Kidney (tissue), 14 donors: Measurements from ENCODE around the gene GPC6. TPM values are rescaled to one million over a fixed set of nuclear protein-coding genes. Genes with fewer than 3 reads are reported as not detected.

Experiments
- DNase-seq, 5 donors: peaks; one replicate each; pipeline ENCODE4 v3.0.0-alpha.2; 2013 to 2020
- FAIRE-seq: peaks from 2 replicates; lab custom pipeline; 2012; peaks lifted over from hg19 to GRCh38; lab: Jason Lieb, UNC
- H3K27ac ChIP-seq, 2 donors: one replicate each; pipeline ENCODE4 v1.7.0; 2013; ENCODE audit warnings: low read depth in 2 of 2, low read length in 2 of 2, inconsistent platforms in 1 of 2
- H3K27me3 ChIP-seq: one replicate; pipeline ENCODE4 v1.7.1; 2013; ENCODE audit warnings: low read length, inconsistent platforms; ENCODE audit not compliant: control insufficient read depth, insufficient read depth
- H3K36me3 ChIP-seq, 3 donors: one replicate each; pipeline versions ENCODE4 v1.7.0 to v1.7.1; 2013; ENCODE audit warnings: low read length in 3 of 3, control low read depth in 1 of 3, inconsistent platforms in 1 of 3; ENCODE audit not compliant: insufficient read depth in 3 of 3, control insufficient read depth in 2 of 3
- H3K4me1 ChIP-seq, 3 donors: one replicate each; pipeline versions ENCODE4 v1.7.0 to v1.7.1; 2013; ENCODE audit warnings: low read length in 3 of 3, inconsistent platforms in 1 of 3, low read depth in 1 of 3; ENCODE audit not compliant: control insufficient read depth in 2 of 3, insufficient read depth in 2 of 3
- H3K4me3 ChIP-seq, 3 donors: one replicate each; pipeline versions ENCODE4 v1.7.0 to v1.8.1; 2013; ENCODE audit warnings: low read length in 3 of 3, control low read depth in 1 of 3, inconsistent platforms in 1 of 3
- H3K9ac ChIP-seq, 3 donors: one replicate each; pipeline versions ENCODE4 v1.7.0 to v1.7.1; 2013; ENCODE audit warnings: low read length in 3 of 3, control low read depth in 1 of 3, inconsistent platforms in 1 of 3
- H3K9me3 ChIP-seq, 3 donors: one replicate each; pipeline versions ENCODE4 v1.7.0 to v1.7.1; 2013; ENCODE audit warnings: low read length in 3 of 3, control low read depth in 1 of 3, inconsistent platforms in 1 of 3; ENCODE audit not compliant: control insufficient read depth in 2 of 3, insufficient read depth in 1 of 3
- CTCF ChIP-seq: IDR thresholded peaks from 3 replicates; pipeline ENCODE4 v1.5.1; 2012; ENCODE audit warnings: mild to moderate bottlenecking, moderate library complexity, borderline replicate concordance; ENCODE audit not compliant: insufficient read depth; ENCODE audit errors: extremely low read depth
- intact Hi-C: fragments of 100-400 bp; cut with DNase I; formaldehyde crosslinking; loops from one replicate; pipeline ENCODE4 v1.11.1; 2022
- polyA plus RNA-seq: library from polyadenylated mRNA; stranded (reverse); fragments of 350-450 nt; fragmentation: Illumina TruSeq; extraction: RNeasy Lipid Tissue Mini Kit (QIAGEN cat#74804); gene quantifications from one replicate; pipeline ENCODE4 v1.2.3, GENCODE V29; 2014; ENCODE audit warnings: low read depth, low replicate concordance; ENCODE audit not compliant: insufficient read depth
- total RNA-seq: library from RNA; stranded (reverse); fragmentation: NEBNext Ultra II Directional; extraction: Animal tissue kit (Norgen Biotek cat#: 25700); gene quantifications from one replicate; pipeline ENCODE4 v1.2.1, GENCODE V29; 2021
- donor health status: control.
- donor health status: control.
- donor health status: control.
- donor health status: control.
- donor health status: control.
- donor health status: DM: yes; HTN: yes; CAD: no.
- donor health status: Normal renal cell carcinoma (clear cell type).

The GPC6 gene
- total and polyA plus RNA-seq, 2 donors from 2014 or later: 6.2 to 15.5 TPM

GRCh38 chr13:94033098-94033497 lies 806.5 kb downstream of the GPC6 start:
- Histone ChIP-seq H3K9me3 (no peaks in the 10 kb centered on the region), H3K27me3 (no peaks in the 10 kb centered on the region), H3K27ac (no peak overlapping the region), H3K36me3 (no peaks in the 10 kb centered on the region), H3K4me3 (no peak overlapping the region), H3K4me1 (no peaks in the 10 kb centered on the region), H3K9ac (no peak overlapping the region)
- intact Hi-C loops: no loop called here
- TF ChIP-seq CTCF: no peak
- DNase-seq (no peak), FAIRE-seq (no peak)

DNA sequence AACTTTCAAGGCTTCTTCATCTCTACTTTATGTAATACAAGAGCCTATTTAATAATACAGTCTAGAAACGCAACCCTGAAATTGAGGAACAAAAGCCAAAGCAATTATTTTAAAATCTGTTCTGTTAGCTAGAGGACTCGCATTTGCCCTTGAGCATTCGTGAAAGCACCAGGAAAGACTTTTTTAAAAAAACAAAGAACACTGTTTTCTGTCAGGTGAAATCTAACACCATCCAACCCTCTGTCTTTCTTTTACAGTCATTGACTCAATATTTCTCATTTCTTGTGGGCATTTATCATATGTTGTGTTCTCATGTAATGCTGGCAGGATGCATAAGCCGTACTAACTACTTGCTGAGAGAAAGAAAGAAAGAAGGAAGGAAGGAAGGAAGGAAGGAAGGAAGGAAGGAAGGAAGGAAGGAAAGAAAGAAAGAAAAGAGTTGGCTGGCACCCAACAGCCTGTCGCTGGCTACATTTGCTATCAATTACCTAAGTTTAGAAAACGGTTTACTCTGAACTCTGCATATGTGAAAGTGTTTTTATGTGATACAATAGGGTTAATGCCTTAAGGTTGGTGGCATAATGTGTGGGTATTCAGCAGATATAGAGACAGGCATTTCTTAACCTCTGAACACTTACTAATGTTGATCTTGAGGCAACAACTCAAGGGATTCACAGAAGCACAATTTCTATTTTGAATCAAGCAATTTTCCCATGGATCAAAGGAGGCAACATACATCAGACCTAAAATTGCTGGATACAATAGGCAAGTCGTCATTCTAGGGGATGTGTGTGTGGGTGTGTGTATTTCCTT lies 807.4 kb downstream of the GPC6 start:
- Histone ChIP-seq H3K9me3 (no peaks in the 10 kb centered on the region), H3K36me3 (no peaks in the 10 kb centered on the region), H3K4me3 (no peak overlapping the region), H3K27ac (no peak overlapping the region), H3K27me3 (no peaks in the 10 kb centered on the region), H3K4me1 (no peaks in the 10 kb centered on the region), H3K9ac (no peak overlapping the region)
- TF ChIP-seq CTCF: no peak
- DNase-seq (peak in 1 of 5 donors; percentile 30), FAIRE-seq (no peak)
- intact Hi-C loops: no loop called here

DNA sequence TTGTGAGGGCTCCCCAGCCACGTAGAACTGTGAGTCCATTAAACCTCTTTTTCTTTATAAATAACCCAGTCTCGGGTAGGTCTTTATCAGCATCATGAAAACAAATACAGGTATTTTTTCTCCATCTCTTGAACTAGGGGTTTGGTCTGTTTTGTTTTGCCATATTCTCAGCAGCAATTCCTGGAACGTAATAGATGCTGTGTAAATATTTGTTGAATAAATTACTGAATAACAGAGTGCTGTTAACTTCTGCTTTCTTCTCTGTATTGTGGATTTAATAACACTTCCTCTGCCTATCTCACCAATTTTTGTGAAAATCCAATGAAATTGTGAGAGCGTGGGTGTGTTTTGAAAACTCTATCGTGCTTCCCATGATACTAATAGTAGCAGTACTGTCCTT lies 823.4 kb downstream of the GPC6 start:
- H3K4me1 ChIP-seq: no peaks in the 10 kb centered on the region
- TF ChIP-seq CTCF: no peak
- intact Hi-C loops: no loop called here
- no peak overlapping the region for H3K4me3 ChIP-seq
- H3K27me3 ChIP-seq: no peaks in the 10 kb centered on the region
- H3K36me3 ChIP-seq: no peaks in the 10 kb centered on the region
- DNase-seq: no peak
- H3K9me3 ChIP-seq: no peaks in the 10 kb centered on the region
- H3K9ac ChIP-seq: no peak overlapping the region
- no peak for FAIRE-seq
- no peak overlapping the region for H3K27ac ChIP-seq

- H3K9me3 ChIP-seq: no peaks in the 10 kb centered on the region
- no peak overlapping the region for H3K9ac ChIP-seq
- FAIRE-seq (no peak), DNase-seq (no peak)
- H3K4me1 ChIP-seq: no peaks in the 10 kb centered on the region
- H3K36me3 ChIP-seq: no peaks in the 10 kb centered on the region
- H3K27ac ChIP-seq: no peak overlapping the region
- TF ChIP-seq CTCF: no peak
- intact Hi-C loops: no loop called here
- no peaks in the 10 kb centered on the region for H3K27me3 ChIP-seq
- no peak overlapping the region for H3K4me3 ChIP-seq
Observed at GRCh38 chr13:94050686-94051085, 824.1 kb downstream of the GPC6 start.
